WTC11 (cell line): ENCODE results near the gene DOK3. TPM values are rescaled to one million over a fixed set of nuclear protein-coding genes. Genes with fewer than 3 reads are reported as not detected.

Source experiments
- ATAC-seq: fragments of 200-7000 bp; cut with Tn5 transposase; 2 replicates; pipeline ENCODE4 v1.10.0; 2021; ENCODE audit warnings: mild to moderate bottlenecking, moderate library complexity
- CTCF ChIA-PET: fragments of 300-600 bp; sonication (Branson Sonifier 250); formaldehyde crosslinking; loops from one replicate; lab custom pipeline; 2021; ENCODE audit warnings: antibody characterized with exemption; lab: Charles Lee
- POLR2A ChIA-PET: fragments of 350-600 bp; sonication (Branson Sonifier 250); formaldehyde crosslinking; loops from one replicate; lab custom pipeline; 2021; ENCODE audit warnings: antibody characterized with exemption; lab: Charles Lee
- DNase-seq: peaks from one replicate; pipeline ENCODE4 v3.0.0; 2021; ENCODE audit warnings: low spot score
- H3K27ac Mint-ChIP-seq: 2 replicates; pipeline ENCODE4 v1.8.0; 2021; ENCODE audit warnings: mixed read lengths
- H3K27me3 Mint-ChIP-seq: 2 replicates; pipeline ENCODE4 v1.8.0; 2021; ENCODE audit warnings: low read depth, mild to moderate bottlenecking, moderate library complexity, mixed read lengths
- H3K36me3 Mint-ChIP-seq: 2 replicates; pipeline ENCODE4 v1.8.0; 2021; ENCODE audit warnings: mixed read lengths
- H3K4me1 Mint-ChIP-seq: 2 replicates; pipeline ENCODE4 v1.8.0; 2022; ENCODE audit warnings: mixed read lengths
- H3K4me3 Mint-ChIP-seq: 2 replicates; pipeline ENCODE4 v1.8.0; 2021; ENCODE audit warnings: mild to moderate bottlenecking, moderate library complexity, mixed read lengths
- H3K9me3 Mint-ChIP-seq: 2 replicates; pipeline ENCODE4 v1.8.0; 2021; ENCODE audit warnings: mixed read lengths
- CDX4 ChIP-seq: fragments of 250-450 bp; sonication (Bioruptor Pico); IDR thresholded peaks from 2 replicates; pipeline ENCODE4 v1.9.0; 2021; ENCODE audit warnings: moderate library complexity, mild to moderate bottlenecking, inconsistent platforms, borderline replicate concordance
- CTCF ChIP-seq: fragments of 200-600 bp; IDR thresholded peaks from 2 replicates; pipeline ENCODE4 v1.8.0; 2022; ENCODE audit warnings: antibody characterized with exemption
- FOXK1 ChIP-seq: sonication (generic); formaldehyde crosslinking; IDR thresholded peaks from 2 replicates; pipeline ENCODE4 v1.8.0; 2022; ENCODE audit warnings: mild to moderate bottlenecking, moderate library complexity, missing genetic modification reagents
- FOXP4 ChIP-seq: sonication (generic); formaldehyde crosslinking; IDR thresholded peaks from 2 replicates; pipeline ENCODE4 v1.8.0; 2022; ENCODE audit warnings: mild to moderate bottlenecking, missing genetic modification reagents
- GTF2I ChIP-seq: fragments of 250-450 bp; sonication (Bioruptor Pico); conservative IDR thresholded peaks from 2 replicates; pipeline ENCODE4 v1.4.0; 2021; ENCODE audit warnings: mild to moderate bottlenecking
- HMGXB4 ChIP-seq: sonication (generic); formaldehyde crosslinking; IDR thresholded peaks from 2 replicates; pipeline ENCODE4 v1.8.1; 2023; ENCODE audit warnings: mild to moderate bottlenecking, moderate library complexity, missing genetic modification reagents
- IRF1 ChIP-seq: sonication (generic); formaldehyde crosslinking; IDR thresholded peaks from 2 replicates; pipeline ENCODE4 v1.8.0; 2023; ENCODE audit warnings: missing genetic modification reagents
- NR3C1 ChIP-seq: sonication (generic); formaldehyde crosslinking; conservative IDR thresholded peaks from 2 replicates; pipeline ENCODE4 v1.8.1; 2023; ENCODE audit warnings: low read depth, mild to moderate bottlenecking, missing genetic modification reagents
- PRDM15 ChIP-seq: sonication (generic); formaldehyde crosslinking; IDR thresholded peaks from 2 replicates; pipeline ENCODE4 v1.8.0; 2022; ENCODE audit warnings: missing genetic modification reagents
- SOX15 ChIP-seq: fragments of 250-450 bp; sonication (Bioruptor Pico); IDR thresholded peaks from 2 replicates; pipeline ENCODE4 v1.9.0; 2021; ENCODE audit warnings: mild to moderate bottlenecking
- TCF7 ChIP-seq: sonication (generic); formaldehyde crosslinking; IDR thresholded peaks from 2 replicates; pipeline ENCODE4 v1.8.0; 2022; ENCODE audit warnings: mild to moderate bottlenecking, low read depth, missing genetic modification reagents, moderate library complexity
- TEAD1 ChIP-seq: sonication (generic); formaldehyde crosslinking; IDR thresholded peaks from 2 replicates; pipeline ENCODE4 v1.8.0; 2022; ENCODE audit warnings: mild to moderate bottlenecking, missing genetic modification reagents
- USF1 ChIP-seq: sonication (generic); formaldehyde crosslinking; IDR thresholded peaks from 2 replicates; pipeline ENCODE4 v1.8.0; 2022; ENCODE audit warnings: mild to moderate bottlenecking, missing genetic modification reagents
- ZBTB43 ChIP-seq: sonication (generic); formaldehyde crosslinking; IDR thresholded peaks from 2 replicates; pipeline ENCODE4 v1.8.1; 2023; ENCODE audit warnings: mild to moderate bottlenecking, missing genetic modification reagents
- ZNF138 ChIP-seq: sonication (generic); formaldehyde crosslinking; conservative IDR thresholded peaks from 2 replicates; pipeline ENCODE4 v1.8.1; 2022; ENCODE audit warnings: mild to moderate bottlenecking, moderate library complexity, missing genetic modification reagents
- ZNF263 ChIP-seq: sonication (generic); formaldehyde crosslinking; IDR thresholded peaks from 2 replicates; pipeline ENCODE4 v1.8.1; 2022; ENCODE audit warnings: low read depth, mild to moderate bottlenecking, moderate library complexity, missing genetic modification reagents
- ZNF416 ChIP-seq: fragments of 250-450 bp; sonication (Bioruptor Pico); IDR thresholded peaks from 2 replicates; pipeline ENCODE4 v1.9.0; 2021; ENCODE audit warnings: mild to moderate bottlenecking, inconsistent platforms
- total RNA-seq: library from RNA; stranded (reverse); gene quantifications from 3 replicates; pipeline ENCODE4 v1.2.3, GENCODE V29; 2021

The DOK3 gene
- total RNA-seq, 1 experiment from 2014 or later: 9.9 TPM

- CTCF ChIA-PET: interaction anchor here (1.1 to 6.3 kb wide), 3 partner anchors 8 to 16 kb away, joined by 3 to 57 read pairs (median 29); partner anchors contain the start of gene PDLIM7
- H3K4me1 Mint-ChIP-seq: peaks cover 24% of the 10 kb centered on the region
- H3K36me3 Mint-ChIP-seq: peaks cover 57% of the 10 kb centered on the region
- H3K27ac Mint-ChIP-seq: peak overlapping the region; percentile 32; the same call in 1 of the 2 replicates
- H3K27me3 Mint-ChIP-seq: no peaks in the 10 kb centered on the region
- no peak for TF ChIP-seq NR3C1 (CRISPR knock-in tag)
- TF ChIP-seq ZNF416: no peak
- no peak for TF ChIP-seq FOXK1
- TF ChIP-seq SOX15: no peak
- no peak for TF ChIP-seq FOXP4 (CRISPR knock-in tag)
- TF ChIP-seq TCF7 (CRISPR knock-in tag): no peak
- no peak for TF ChIP-seq ZBTB43 (CRISPR knock-in tag)
- no peak for TF ChIP-seq HMGXB4 (CRISPR knock-in tag)
- TF ChIP-seq USF1 (CRISPR knock-in tag): no peak
- TF ChIP-seq CDX4 (CRISPR knock-in tag): no peak
- TF ChIP-seq GTF2I (CRISPR knock-in tag): no peak
- TF ChIP-seq PRDM15: no peak
- no peak for TF ChIP-seq TEAD1
- no peak for TF ChIP-seq CTCF
- no peak for TF ChIP-seq ZNF263
- no peak for TF ChIP-seq ZNF138 (CRISPR knock-in tag)
- TF ChIP-seq IRF1 (CRISPR knock-in tag): no peak
- TF ChIP-seq, all 79 proteins: peak for 0
- H3K9me3 Mint-ChIP-seq: no peaks in the 10 kb centered on the region
- no peak overlapping the region for H3K4me3 Mint-ChIP-seq
- ATAC-seq (no peak), DNase-seq (no peak)
- POLR2A ChIA-PET: interaction anchor here (0.6 kb wide), 1 partner anchor 163 kb away, joined by 5 read pairs; no protein-coding TSS in a partner anchor
These were observed 1.6 kb upstream of the DOK3 start for GRCh38 chr5:177511181-177511580.
